ENCODE results near the gene PLCB1. TPM values are rescaled to one million over a fixed set of nuclear protein-coding genes. Genes with fewer than 3 reads are reported as not detected.

PLCB1 gene
- polyA plus RNA-seq, 1 donor (not counting 4 experiments of a cell fraction or from before 2014, with no cell fraction given): 0.37 TPM

DNA sequence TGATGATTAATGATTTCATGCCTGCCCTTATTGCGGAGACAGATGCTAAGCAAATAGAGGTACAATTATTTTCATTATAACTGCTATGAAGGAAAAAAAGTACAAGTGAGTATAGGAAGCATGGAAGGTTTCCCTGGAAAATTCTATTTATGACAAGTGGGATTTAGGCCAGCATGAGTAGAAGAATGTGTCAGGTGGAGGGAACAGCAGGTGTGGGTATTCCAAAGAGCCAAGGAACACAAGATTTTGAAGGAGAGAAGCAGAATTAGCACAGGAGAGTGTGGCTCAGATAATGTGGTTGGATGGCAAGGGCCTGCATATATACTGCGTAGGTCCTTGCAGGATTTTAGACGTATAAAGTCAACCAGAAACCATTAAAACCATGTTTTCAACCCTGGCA is 11.4 kb downstream of the PLCB1 start:
- H3K27me3 ChIP-seq (ENCODE audit: control insufficient read depth, extremely low read depth, insufficient read depth, low read length): no peaks in the 10 kb centered on the region
- no peak overlapping the region for H3K4me2 ChIP-seq (ENCODE audit: control insufficient read depth, extremely low read depth, insufficient read depth, low read depth, low read length)
- no peaks in the 10 kb centered on the region for H3K36me3 ChIP-seq (ENCODE audit: control insufficient read depth in 2 of 2, extremely low read depth in 1 of 2, insufficient read depth in 2 of 2, low read length in 2 of 2)
- H3K4me3 ChIP-seq (ENCODE audit: control insufficient read depth in 2 of 3, extremely low read depth in 1 of 3, insufficient read depth in 2 of 3, low read depth in 1 of 3, low read length in 3 of 3): no peak overlapping the region
- TF ChIP-seq, protein P1, sequence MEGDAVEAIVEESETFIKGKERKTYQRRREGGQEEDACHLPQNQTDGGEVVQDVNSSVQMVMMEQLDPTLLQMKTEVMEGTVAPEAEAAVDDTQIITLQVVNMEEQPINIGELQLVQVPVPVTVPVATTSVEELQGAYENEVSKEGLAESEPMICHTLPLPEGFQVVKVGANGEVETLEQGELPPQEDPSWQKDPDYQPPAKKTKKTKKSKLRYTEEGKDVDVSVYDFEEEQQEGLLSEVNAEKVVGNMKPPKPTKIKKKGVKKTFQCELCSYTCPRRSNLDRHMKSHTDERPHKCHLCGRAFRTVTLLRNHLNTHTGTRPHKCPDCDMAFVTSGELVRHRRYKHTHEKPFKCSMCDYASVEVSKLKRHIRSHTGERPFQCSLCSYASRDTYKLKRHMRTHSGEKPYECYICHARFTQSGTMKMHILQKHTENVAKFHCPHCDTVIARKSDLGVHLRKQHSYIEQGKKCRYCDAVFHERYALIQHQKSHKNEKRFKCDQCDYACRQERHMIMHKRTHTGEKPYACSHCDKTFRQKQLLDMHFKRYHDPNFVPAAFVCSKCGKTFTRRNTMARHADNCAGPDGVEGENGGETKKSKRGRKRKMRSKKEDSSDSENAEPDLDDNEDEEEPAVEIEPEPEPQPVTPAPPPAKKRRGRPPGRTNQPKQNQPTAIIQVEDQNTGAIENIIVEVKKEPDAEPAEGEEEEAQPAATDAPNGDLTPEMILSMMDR (optimal IDR thresholded peaks at IDR 0.05 in 1 of 3, IDR thresholded peaks at IDR 0.05 in 1 of 3, conservative IDR thresholded peaks at IDR 0.05 in 1 of 3; ENCODE audit: extremely low read depth in 1 of 3, insufficient read depth in 2 of 3, low read length in 3 of 3): no peak
- no peak for TF ChIP-seq EZH2 (IDR thresholded peaks at IDR 0.05; ENCODE audit: low read length)
- no peaks in the 10 kb centered on the region for H3K4me1 ChIP-seq (ENCODE audit: control insufficient read depth, extremely low read depth, insufficient read depth, low read length)
- no peaks in the 10 kb centered on the region for H3K9me3 ChIP-seq (ENCODE audit: control insufficient read depth, low read depth, low read length)
- H3K9me1 ChIP-seq (ENCODE audit: control insufficient read depth, extremely low read depth, insufficient read depth, low read length): no peaks in the 10 kb centered on the region
- DNase-seq (ENCODE audit: low read depth, low spot score): no peak
- dilution Hi-C loops (cut with MboI; ENCODE audit: extremely low pct_ligation_motif_present, low sequenced_read_pairs): no loop called here
- no peak overlapping the region for H3K9ac ChIP-seq (ENCODE audit: control insufficient read depth, extremely low read depth, insufficient read depth, low read length)
- FAIRE-seq: no peak
- H3K79me2 ChIP-seq (ENCODE audit: control insufficient read depth, insufficient read depth, low read length): no peaks in the 10 kb centered on the region
- no peak overlapping the region for H3K27ac ChIP-seq (ENCODE audit: control insufficient read depth, insufficient read depth, low read length)
- no peak overlapping the region for H2AFZ ChIP-seq (ENCODE audit: control insufficient read depth, low read length)
- H4K20me1 ChIP-seq (ENCODE audit: control insufficient read depth, extremely low read depth, insufficient read depth, low read length): no peaks in the 10 kb centered on the region

DNA sequence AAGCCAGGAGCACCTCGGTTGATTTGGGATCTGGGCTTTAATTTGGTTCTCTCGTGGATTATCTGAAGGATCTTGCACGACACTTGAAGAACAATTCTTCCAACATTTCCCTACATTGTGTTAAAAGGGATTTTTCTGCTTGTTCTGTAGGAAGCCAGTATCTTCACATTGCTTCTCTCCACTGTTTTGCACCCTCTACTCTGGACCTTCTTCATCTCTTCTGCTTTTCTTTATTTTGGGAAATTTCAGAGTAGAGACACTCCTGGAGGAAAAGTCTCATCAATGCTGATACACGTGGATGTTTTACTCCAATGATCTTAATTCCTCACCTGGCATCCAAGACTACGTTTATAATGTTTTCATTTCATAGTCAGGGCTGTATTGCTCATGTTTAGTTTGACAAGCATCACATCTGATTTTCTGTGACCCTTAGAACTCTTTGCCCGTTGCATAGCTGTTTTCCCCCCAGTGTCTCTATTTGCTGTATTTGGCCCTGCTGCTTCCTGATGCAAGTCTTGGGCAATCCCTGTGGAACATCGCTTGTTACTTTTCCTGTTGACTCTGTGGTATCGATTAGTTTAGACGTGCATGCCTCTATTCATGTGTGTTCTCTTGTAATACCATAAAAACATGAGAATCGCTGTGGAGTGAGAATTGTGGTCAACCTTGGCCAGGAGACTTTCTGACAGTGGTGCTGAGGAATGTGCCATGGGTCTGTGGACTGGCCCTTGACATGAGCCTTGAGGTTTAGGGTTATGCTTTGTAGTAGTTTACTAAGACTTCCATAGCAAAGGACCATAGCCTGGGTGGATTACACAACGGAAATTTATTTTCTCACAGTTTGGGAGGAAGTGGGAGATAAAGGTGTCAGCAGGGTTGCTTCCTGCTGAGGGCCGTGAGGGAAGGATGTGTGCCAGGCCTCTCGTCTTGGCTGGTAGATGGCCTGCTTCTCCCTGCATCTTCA is 12.5 kb downstream of the PLCB1 start:
- H3K79me2 ChIP-seq (ENCODE audit: control insufficient read depth, insufficient read depth, low read length): no peaks in the 10 kb centered on the region
- H3K4me3 ChIP-seq (ENCODE audit: control insufficient read depth in 2 of 3, extremely low read depth in 1 of 3, insufficient read depth in 2 of 3, low read depth in 1 of 3, low read length in 3 of 3): no peak overlapping the region
- no peak overlapping the region for H3K4me2 ChIP-seq (ENCODE audit: control insufficient read depth, extremely low read depth, insufficient read depth, low read depth, low read length)
- H3K27ac ChIP-seq (ENCODE audit: control insufficient read depth, insufficient read depth, low read length): no peak overlapping the region
- H3K27me3 ChIP-seq (ENCODE audit: control insufficient read depth, extremely low read depth, insufficient read depth, low read length): no peaks in the 10 kb centered on the region
- no peaks in the 10 kb centered on the region for H3K9me3 ChIP-seq (ENCODE audit: control insufficient read depth, low read depth, low read length)
- dilution Hi-C loops (cut with MboI; ENCODE audit: extremely low pct_ligation_motif_present, low sequenced_read_pairs): no loop called here
- H2AFZ ChIP-seq (ENCODE audit: control insufficient read depth, low read length): no peak overlapping the region
- no peak for TF ChIP-seq EZH2 (IDR thresholded peaks at IDR 0.05; ENCODE audit: low read length)
- TF ChIP-seq, protein P1 (optimal IDR thresholded peaks at IDR 0.05 in 1 of 3, IDR thresholded peaks at IDR 0.05 in 1 of 3, conservative IDR thresholded peaks at IDR 0.05 in 1 of 3; ENCODE audit: extremely low read depth in 1 of 3, insufficient read depth in 2 of 3, low read length in 3 of 3): no peak
- no peaks in the 10 kb centered on the region for H3K4me1 ChIP-seq (ENCODE audit: control insufficient read depth, extremely low read depth, insufficient read depth, low read length)
- no peaks in the 10 kb centered on the region for H3K36me3 ChIP-seq (ENCODE audit: control insufficient read depth in 2 of 2, extremely low read depth in 1 of 2, insufficient read depth in 2 of 2, low read length in 2 of 2)
- H3K9me1 ChIP-seq (ENCODE audit: control insufficient read depth, extremely low read depth, insufficient read depth, low read length): no peaks in the 10 kb centered on the region
- DNase-seq (ENCODE audit: low read depth, low spot score): no peak
- H4K20me1 ChIP-seq (ENCODE audit: control insufficient read depth, extremely low read depth, insufficient read depth, low read length): no peaks in the 10 kb centered on the region
- H3K9ac ChIP-seq (ENCODE audit: control insufficient read depth, extremely low read depth, insufficient read depth, low read length): no peak overlapping the region
- FAIRE-seq: no peak

Measured in keratinocyte (primary cell).